B cell (primary cell): ENCODE data around the gene ZBTB47. TPM values are rescaled to one million over a fixed set of nuclear protein-coding genes. Genes with fewer than 3 reads are reported as not detected.

ENCODE experiments used
- ATAC-seq: fragments of 200-7000 bp; cut with Tn5 transposase; one replicate; pipeline ENCODE4 v1.10.0; 2021; ENCODE audit warnings: low read depth, mild to moderate bottlenecking, moderate number of reproducible peaks, moderate library complexity
- CTCF ChIA-PET: fragments of 350-600 bp; sonication (Branson Sonifier 250); formaldehyde crosslinking; loops from one replicate; lab custom pipeline; 2021; ENCODE audit warnings: antibody characterized with exemption, inconsistent platforms; lab: Charles Lee
- POLR2A ChIA-PET: fragments of 350-600 bp; sonication (Branson Sonifier 250); formaldehyde crosslinking; loops from one replicate; lab custom pipeline; 2021; ENCODE audit warnings: antibody characterized with exemption; lab: Charles Lee
- DNase-seq: peaks from one replicate; pipeline ENCODE4 v3.0.0; 2013
- H2AFZ ChIP-seq: 2 replicates; pipeline ENCODE4 v1.6.1; 2012; ENCODE audit warnings: mild to moderate bottlenecking, low read depth, low read length; ENCODE audit not compliant: insufficient read depth, poor library complexity, severe bottlenecking
- H3K27ac ChIP-seq, 2 donors: 1 replicate in 1 of 2; 2 replicates in 1 of 2; pipeline ENCODE4 v1.5.1; 2012 to 2013; ENCODE audit warnings: low read length in 2 of 2, mild to moderate bottlenecking in 2 of 2, moderate library complexity in 1 of 2
- H3K27me3 ChIP-seq, 4 experiments: fragments of 200-600 bp in 1 of 4; sonication (generic) in 1 of 4; replicated peaks in 1 of 4; 1 replicate in 2 of 4; 2 replicates in 2 of 4; pipeline versions ENCODE4 v1.6.1 to v1.7.0; 2013 to 2016; ENCODE audit warnings: low read length in 3 of 4, mild to moderate bottlenecking in 2 of 4, mixed read lengths in 1 of 4, moderate library complexity in 1 of 4; ENCODE audit not compliant: insufficient read depth in 4 of 4, control insufficient read depth in 3 of 4; ENCODE audit errors: control extremely low read depth in 1 of 4
- H3K36me3 ChIP-seq, 2 experiments: replicated peaks in 1 of 2; 1 replicate in 1 of 2; 2 replicates in 1 of 2; pipeline versions ENCODE4 v1.6.1 to v1.7.1; 2013; ENCODE audit warnings: low read length in 1 of 2; ENCODE audit not compliant: insufficient read depth in 2 of 2, control insufficient read depth in 1 of 2; ENCODE audit errors: control extremely low read depth in 1 of 2, extremely low read depth in 1 of 2
- H3K4me1 ChIP-seq, 2 donors: fragments of 200-600 bp in 1 of 2; sonication (generic) in 1 of 2; 1 replicate in 1 of 2; 2 replicates in 1 of 2; pipeline versions ENCODE4 v1.5.1 to v1.6.1; 2013 to 2017; ENCODE audit warnings: low read length in 2 of 2; ENCODE audit not compliant: control insufficient read depth in 2 of 2, insufficient read depth in 2 of 2
- H3K4me2 ChIP-seq: replicated peaks from 2 replicates; pipeline ENCODE3; 2012; ENCODE audit warnings: mild to moderate bottlenecking, low read depth, low read length; ENCODE audit not compliant: poor library complexity, severe bottlenecking
- H3K4me3 ChIP-seq, 5 experiments: fragments of 200-600 bp in 1 of 5; sonication (generic) in 1 of 5; 1 replicate in 3 of 5; 2 replicates in 2 of 5; pipeline versions ENCODE4 v1.5.1 to v1.7.0; 2011 to 2016; ENCODE audit warnings: low read length in 4 of 5, mild to moderate bottlenecking in 4 of 5, low read depth in 2 of 5, control low read depth in 1 of 5, moderate library complexity in 1 of 5; ENCODE audit not compliant: insufficient read depth in 1 of 5; ENCODE audit errors: control extremely low read depth in 1 of 5, extremely low read depth in 1 of 5
- H3K79me2 ChIP-seq: fragments of 200-600 bp; sonication (generic); one replicate; pipeline ENCODE4 v1.6.0; 2016; ENCODE audit warnings: low read length; ENCODE audit not compliant: control insufficient read depth, insufficient read depth
- H3K9ac ChIP-seq: fragments of 200-600 bp; sonication (generic); 2 replicates; pipeline ENCODE4 v1.6.1; 2017; ENCODE audit warnings: mild to moderate bottlenecking, low read length, moderate library complexity
- H3K9me3 ChIP-seq, 3 donors: one replicate each; pipeline versions ENCODE4 v1.6.1 to v1.7.1; 2013; ENCODE audit warnings: low read length in 2 of 3; ENCODE audit not compliant: control insufficient read depth in 2 of 3, insufficient read depth in 1 of 3; ENCODE audit errors: control extremely low read depth in 1 of 3
- H4K20me1 ChIP-seq: 2 replicates; pipeline ENCODE4 v1.6.0; 2012; ENCODE audit warnings: mild to moderate bottlenecking, low read length; ENCODE audit not compliant: insufficient read depth, control insufficient read depth, poor library complexity, severe bottlenecking
- H3K27ac Mint-ChIP-seq: one replicate; pipeline ENCODE4 v1.8.0; 2021; ENCODE audit warnings: mixed read lengths
- H3K27me3 Mint-ChIP-seq: one replicate; pipeline ENCODE4 v1.8.0; 2021; ENCODE audit warnings: mixed read lengths
- H3K4me1 Mint-ChIP-seq: one replicate; pipeline ENCODE4 v1.8.0; 2021; ENCODE audit warnings: mixed read lengths
- H3K4me3 Mint-ChIP-seq: one replicate; pipeline ENCODE4 v1.8.0; 2021; ENCODE audit warnings: mixed read lengths
- H3K9me3 Mint-ChIP-seq: one replicate; pipeline ENCODE4 v1.8.0; 2022; ENCODE audit warnings: mixed read lengths; ENCODE audit not compliant: insufficient read depth
- EZH2 ChIP-seq: IDR thresholded peaks from 2 replicates; pipeline ENCODE4 v1.6.1; 2012; ENCODE audit warnings: borderline replicate concordance, low read depth, mild to moderate bottlenecking, moderate library complexity, low read length; ENCODE audit not compliant: insufficient read depth, poor library complexity, severe bottlenecking
- WGBS: methylation state at CpG from one replicate; pipeline ENCODE4 v1.1.5; 2013; ENCODE audit warnings: missing lambda C conversion rate; ENCODE audit not compliant: insufficient coverage; 5-methylcytosine and 5-hydroxymethylcytosine counted together
- intact Hi-C: fragments of 100-400 bp; cut with micrococcal nuclease; formaldehyde crosslinking; loops from one replicate; pipeline ENCODE4 v1.10.0; 2022
- polyA plus RNA-seq: library from polyadenylated mRNA; depleted of rRNA; stranded (reverse); fragments of >200 nt; gene quantifications from 2 replicates; pipeline ENCODE4 v1.2.3, GENCODE V29; 2012
- total RNA-seq, 2 donors: library from RNA; stranded (reverse); fragments of 120-200 nt in 1 of 2; gene quantifications; 1 replicate in 1 of 2; 2 replicates in 1 of 2; pipeline versions ENCODE4 v1.2.3 to v1.2.4, GENCODE V29; 2013 to 2022
- TF ChIP-seq, protein P1 (sequence below): fragments of 200-600 bp; IDR thresholded peaks from one replicate; pipeline ENCODE4 v1.8.0; 2022; ENCODE audit warnings: antibody characterized with exemption, mild to moderate bottlenecking

Gene ZBTB47
- total and polyA plus RNA-seq, 2 donors (not counting 1 experiment from before 2014, with no cell fraction given): 0.34 to 1.6 TPM

DNA sequence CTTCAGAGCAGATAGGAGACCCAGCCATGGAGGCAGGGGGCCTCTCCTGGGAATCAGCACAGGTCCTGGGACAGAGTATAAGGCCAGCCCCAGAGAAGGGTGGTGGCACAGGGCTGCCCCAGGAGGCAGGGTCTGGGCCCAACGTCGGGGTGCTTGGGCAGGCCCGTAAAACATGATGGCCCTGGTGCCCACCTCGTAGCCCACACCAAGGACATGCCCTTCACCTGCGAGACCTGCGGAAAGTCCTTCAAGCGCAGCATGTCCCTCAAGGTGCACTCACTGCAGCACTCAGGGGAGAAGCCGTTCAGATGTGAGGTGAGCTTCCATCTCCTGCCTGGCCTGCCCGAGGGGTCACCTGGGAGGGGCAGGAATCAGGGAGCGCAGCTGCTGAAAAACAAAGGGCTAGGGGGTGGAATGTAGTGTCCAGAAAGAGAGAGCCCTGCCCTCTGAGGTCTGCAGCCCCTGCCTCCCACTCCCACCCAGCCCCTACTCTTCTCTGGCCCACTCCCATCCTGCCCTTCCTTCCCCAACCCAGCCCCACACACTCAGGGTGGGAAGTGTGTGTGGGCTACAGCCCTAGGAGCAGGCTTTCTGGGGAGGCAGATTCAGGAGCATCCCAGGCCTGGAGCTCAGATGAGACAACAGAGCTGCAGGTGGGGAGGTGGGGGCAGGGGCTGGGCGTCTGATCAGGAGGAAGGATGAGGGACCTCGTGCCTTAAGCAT lies 9.5 kb downstream of the ZBTB47 start:
- no peak for TF ChIP-seq EZH2
- TF ChIP-seq, protein P1, sequence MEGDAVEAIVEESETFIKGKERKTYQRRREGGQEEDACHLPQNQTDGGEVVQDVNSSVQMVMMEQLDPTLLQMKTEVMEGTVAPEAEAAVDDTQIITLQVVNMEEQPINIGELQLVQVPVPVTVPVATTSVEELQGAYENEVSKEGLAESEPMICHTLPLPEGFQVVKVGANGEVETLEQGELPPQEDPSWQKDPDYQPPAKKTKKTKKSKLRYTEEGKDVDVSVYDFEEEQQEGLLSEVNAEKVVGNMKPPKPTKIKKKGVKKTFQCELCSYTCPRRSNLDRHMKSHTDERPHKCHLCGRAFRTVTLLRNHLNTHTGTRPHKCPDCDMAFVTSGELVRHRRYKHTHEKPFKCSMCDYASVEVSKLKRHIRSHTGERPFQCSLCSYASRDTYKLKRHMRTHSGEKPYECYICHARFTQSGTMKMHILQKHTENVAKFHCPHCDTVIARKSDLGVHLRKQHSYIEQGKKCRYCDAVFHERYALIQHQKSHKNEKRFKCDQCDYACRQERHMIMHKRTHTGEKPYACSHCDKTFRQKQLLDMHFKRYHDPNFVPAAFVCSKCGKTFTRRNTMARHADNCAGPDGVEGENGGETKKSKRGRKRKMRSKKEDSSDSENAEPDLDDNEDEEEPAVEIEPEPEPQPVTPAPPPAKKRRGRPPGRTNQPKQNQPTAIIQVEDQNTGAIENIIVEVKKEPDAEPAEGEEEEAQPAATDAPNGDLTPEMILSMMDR: no peak
- CTCF ChIA-PET: interaction anchor here (1.3 to 1.8 kb wide), 2 partner anchors 11 to 115 kb away, joined by 3 to 4 read pairs; no protein-coding TSS in a partner anchor
- H3K27ac Mint-ChIP-seq: peak overlapping the region; percentile 93

More for the DNA sequence above, 9.5 kb downstream of the ZBTB47 start:
- Histone ChIP-seq H2AFZ (no peak overlapping the region), H3K79me2 (no peaks in the 10 kb centered on the region), H3K27me3 (no peaks in the 10 kb centered on the region), H3K4me3 (no peak overlapping the region), H3K4me1 (peaks cover 13 to 22% of the 10 kb centered on the region in 2 donors), H4K20me1 (no peaks in the 10 kb centered on the region), H3K9ac (no peak overlapping the region), H3K36me3 (no peaks in the 10 kb centered on the region), H3K27ac (no peak overlapping the region), H3K4me2 (peak overlapping the region; percentile 80), H3K9me3 (no peaks in the 10 kb centered on the region)
- POLR2A ChIA-PET: interaction anchor here (0.9 to 1.1 kb wide), 2 partner anchors 11 to 73 kb away, joined by 3 read pairs; partner anchors contain the start of gene SS18L2
- DNase-seq (no peak), ATAC-seq (no peak)
- Mint-ChIP-seq H3K4me1 (peaks cover 13% of the 10 kb centered on the region), H3K27me3 (no peaks in the 10 kb centered on the region), H3K4me3 (peak overlapping the region; percentile 19), H3K9me3 (no peaks in the 10 kb centered on the region)
- intact Hi-C loops: loop anchor here (5.0 kb wide), 1 partner anchor 79 kb away; no protein-coding TSS in a partner anchor
- WGBS: 89% methylated on average over 10 of the region's 12 CpGs
